PC-3 (cell line): ENCODE data around the gene KCNH3. TPM values are rescaled to one million over a fixed set of nuclear protein-coding genes. Genes with fewer than 3 reads are reported as not detected.

Experiments
- ATAC-seq: fragments of 200-7000 bp; cut with Tn5 transposase; 2 replicates; pipeline ENCODE4 v1.9.1; 2020; ENCODE audit warnings: mild to moderate bottlenecking, moderate library complexity
- BruUV-seq: library from RNA; stranded (reverse); fragments of 400-500 nt; replicated peaks from 2 replicates; lab custom pipeline; 2021; lab: Mats Ljungman, UMichigan
- CTCF ChIA-PET: fragments of 300-600 bp; sonication (Branson Sonifier 250); formaldehyde crosslinking; loops from one replicate; lab custom pipeline; 2022; ENCODE audit warnings: antibody characterized with exemption; lab: Charles Lee
- POLR2A ChIA-PET: fragments of 300-600 bp; sonication (Branson Sonifier 250); formaldehyde crosslinking; loops from one replicate; lab custom pipeline; 2022; ENCODE audit warnings: antibody characterized with exemption; ENCODE audit not compliant: unreplicated experiment; lab: Charles Lee
- DNase-seq: peaks from one replicate; pipeline ENCODE4 v3.0.0-alpha.2; 2015
- H2AFZ ChIP-seq: fragments of 300-600 bp; sonication (generic); 2 replicates; pipeline ENCODE4 v1.6.0; 2016; ENCODE audit warnings: antibody characterized with exemption, low read length
- H3F3A ChIP-seq: fragments of 300-600 bp; sonication (generic); one replicate; pipeline ENCODE4 v1.6.0; 2017; ENCODE audit warnings: antibody characterized with exemption, low read length, control low read depth, mild to moderate bottlenecking; ENCODE audit not compliant: unreplicated experiment
- H3K27ac ChIP-seq: fragments of 300-600 bp; sonication (generic); 2 replicates; pipeline ENCODE4 v1.5.1; 2016; ENCODE audit warnings: mild to moderate bottlenecking, low read length
- H3K27me3 ChIP-seq: fragments of 300-600 bp; sonication (generic); 2 replicates; pipeline ENCODE4 v1.6.1; 2016; ENCODE audit warnings: low read length, mixed read lengths
- H3K36me3 ChIP-seq: fragments of 300-600 bp; sonication (generic); 2 replicates; pipeline ENCODE4 v1.6.1; 2016; ENCODE audit warnings: low read depth, mixed run types, low read length, mixed read lengths
- H3K4me1 ChIP-seq: fragments of 300-600 bp; sonication (generic); 2 replicates; pipeline ENCODE4 v1.5.1; 2016; ENCODE audit warnings: low read length; ENCODE audit not compliant: insufficient read depth
- H3K4me2 ChIP-seq: fragments of 300-600 bp; sonication (generic); 2 replicates; pipeline ENCODE4 v1.6.0; 2016; ENCODE audit warnings: low read length
- H3K4me3 ChIP-seq: fragments of 300-600 bp; sonication (generic); 2 replicates; pipeline ENCODE4 v1.5.1; 2016; ENCODE audit warnings: mild to moderate bottlenecking, low read length, mixed read lengths
- H3K79me2 ChIP-seq: fragments of 300-600 bp; sonication (generic); 2 replicates; pipeline ENCODE4 v1.6.1; 2017; ENCODE audit warnings: low read length, mixed read lengths
- H3K9ac ChIP-seq: fragments of 300-600 bp; sonication (generic); 2 replicates; pipeline ENCODE4 v1.6.0; 2016; ENCODE audit warnings: mild to moderate bottlenecking, low read length
- H3K9me2 ChIP-seq: fragments of 300-600 bp; sonication (generic); replicated peaks from 2 replicates; pipeline ENCODE4 v1.6.1; 2016; ENCODE audit warnings: mixed run types, low read length, mixed read lengths
- H3K9me3 ChIP-seq: fragments of 300-600 bp; sonication (generic); 2 replicates; pipeline ENCODE4 v1.6.1; 2016; ENCODE audit warnings: low read length, mixed read lengths
- H4K20me1 ChIP-seq: fragments of 300-600 bp; sonication (generic); 2 replicates; pipeline ENCODE4 v1.6.1; 2016; ENCODE audit warnings: low read length, mixed read lengths
- CTCF ChIP-seq: fragments of 300-600 bp; sonication (generic); conservative IDR thresholded peaks from 2 replicates; pipeline ENCODE4 v1.5.1; 2017; ENCODE audit warnings: antibody characterized with exemption, low read depth, mild to moderate bottlenecking, low read length
- EZH2 ChIP-seq: fragments of 300-600 bp; sonication (generic); IDR thresholded peaks from one replicate; pipeline ENCODE4 v1.6.1; 2017; ENCODE audit warnings: antibody characterized with exemption, mild to moderate bottlenecking, low read length; ENCODE audit not compliant: unreplicated experiment
- EZH2phosphoT487 ChIP-seq: fragments of 300-600 bp; sonication (generic); IDR thresholded peaks from 2 replicates; pipeline ENCODE4 v1.6.1; 2018; ENCODE audit warnings: mild to moderate bottlenecking, antibody characterized with exemption, low read length, borderline replicate concordance
- intact Hi-C: fragments of 100-400 bp; cut with micrococcal nuclease; formaldehyde crosslinking; loops from 2 replicates; pipeline ENCODE4 v1.9.0; 2023
- total RNA-seq: library from RNA; depleted of rRNA; stranded (reverse); fragments of >200 nt; gene quantifications from 2 replicates; pipeline ENCODE4 v1.2.3, GENCODE V29; 2014

The KCNH3 gene
- total RNA-seq, 1 experiment from 2014 or later = 0.07 TPM

GRCh38 chr12:49542592-49543160 is 3.8 kb downstream of the KCNH3 start:
- no peak for TF ChIP-seq CTCF
- TF ChIP-seq EZH2phosphoT487 = no peak
- no peak for TF ChIP-seq EZH2
- H3K9me3 ChIP-seq = no peaks in the 10 kb centered on the region
- CTCF ChIA-PET = no interaction called here
- BruUV-seq = no TSS peak
- H3K27me3 ChIP-seq = peaks cover 7% of the 10 kb centered on the region; the same call in 1 of the 2 replicates
- H3K4me2 ChIP-seq = no peak overlapping the region
- intact Hi-C loops = no loop called here
- H3K9me2 ChIP-seq = no peaks in the 10 kb centered on the region
- H3K36me3 ChIP-seq = no peaks in the 10 kb centered on the region
- ATAC-seq (no peak), DNase-seq (no peak)
- H3K9ac ChIP-seq = no peak overlapping the region
- no peaks in the 10 kb centered on the region for H3K79me2 ChIP-seq
- H3K27ac ChIP-seq = no peak overlapping the region
- H3F3A ChIP-seq = no peaks in the 10 kb centered on the region
- no peak overlapping the region for H3K4me3 ChIP-seq
- POLR2A ChIA-PET = interaction anchor here (0.6 kb wide), 1 partner anchor 182 kb away, joined by 8 read pairs; no protein-coding TSS in a partner anchor
- peaks cover 18% of the 10 kb centered on the region for H3K4me1 ChIP-seq
- H4K20me1 ChIP-seq = no peaks in the 10 kb centered on the region
- H2AFZ ChIP-seq = no peak overlapping the region

- no peak overlapping the region for H3K9ac ChIP-seq
- POLR2A ChIA-PET = no interaction called here
- no peaks in the 10 kb centered on the region for H3F3A ChIP-seq
- no TSS peak for BruUV-seq
- no peak overlapping the region for H3K4me2 ChIP-seq
- H3K4me1 ChIP-seq = peaks cover 12% of the 10 kb centered on the region
- H3K27ac ChIP-seq = no peak overlapping the region
- CTCF ChIA-PET = no interaction called here
- H2AFZ ChIP-seq = no peak overlapping the region
- H4K20me1 ChIP-seq = no peaks in the 10 kb centered on the region
- no peaks in the 10 kb centered on the region for H3K9me2 ChIP-seq
- no peak overlapping the region for H3K4me3 ChIP-seq
- H3K36me3 ChIP-seq = no peaks in the 10 kb centered on the region
- no peak for DNase-seq
- no peaks in the 10 kb centered on the region for H3K79me2 ChIP-seq
- 0 out of 2 replicates have a peak, but pooled peaks cover 3% of the 10 kb centered on the region for H3K27me3 ChIP-seq
- no peak for ATAC-seq
- TF ChIP-seq CTCF (no peak), EZH2phosphoT487 (no peak), EZH2 (no peak)
- intact Hi-C loops = no loop called here
- no peaks in the 10 kb centered on the region for H3K9me3 ChIP-seq
These were observed 4.5 kb downstream of the KCNH3 start for GRCh38 chr12:49543221-49543913.
